Fibroblast of the aortic adventitia (primary cell): Measurements from ENCODE around the gene SPG11. TPM values are rescaled to one million over a fixed set of nuclear protein-coding genes. Genes with fewer than 3 reads are reported as not detected.
"Not testable (repeated sequence)": the region's sequence is repeated elsewhere in the genome, so short reads cannot be mapped to it uniquely, and the experiment has no call there.

ENCODE experiments used
- DNase-seq: peaks from one replicate; pipeline ENCODE4 v3.0.0-alpha.2; 2010; ENCODE audit warnings: low read depth
- H3K4me3 ChIP-seq: 2 replicates; pipeline ENCODE4 v1.5.1; 2011; ENCODE audit warnings: low read depth, mild to moderate bottlenecking, control low read depth, low read length, moderate library complexity
- CTCF ChIP-seq: IDR thresholded peaks from 2 replicates; pipeline ENCODE4 v1.5.1; 2011; ENCODE audit warnings: mild to moderate bottlenecking, low read length, control low read depth, inconsistent platforms; ENCODE audit not compliant: insufficient read depth
- total RNA-seq: library from RNA; depleted of rRNA; stranded (reverse); fragments of >200 nt; gene quantifications from 2 replicates; pipeline ENCODE4 v1.2.3, GENCODE V29; 2012; ENCODE audit warnings: low replicate concordance

The SPG11 gene
- total RNA-seq, 1 donor = 84.8 TPM

- peak; percentile 26 for DNase-seq
- peak; percentile 38 for TF ChIP-seq CTCF
- H3K4me3 ChIP-seq = no peak overlapping the region
Observed at GRCh38 chr15:44545913-44546802, 117.3 kb downstream of the SPG11 start.

- DNase-seq, H3K4me3 ChIP-seq: not testable (repeated sequence)
Observed at GRCh38 chr15:44544745-44545144, 118.7 kb downstream of the SPG11 start.

GRCh38 chr15:44542596-44542995, 120.9 kb downstream of the SPG11 start:
- no peak overlapping the region for H3K4me3 ChIP-seq
- no peak for DNase-seq
- TF ChIP-seq CTCF = no peak

- H3K4me3 ChIP-seq = no peak overlapping the region
- peak; percentile 93 for DNase-seq
- TF ChIP-seq CTCF = no peak
Observed at GRCh38 chr15:44541282-44541958, 122.0 kb downstream of the SPG11 start.

GRCh38 chr15:44537735-44538240, 125.7 kb downstream of the SPG11 start:
- TF ChIP-seq CTCF = no peak
- DNase-seq = peak; percentile 48
- peak overlapping the region; percentile 83 for H3K4me3 ChIP-seq

- peak; percentile 96 for DNase-seq
- TF ChIP-seq CTCF = no peak
- H3K4me3 ChIP-seq = peak within 1 kb of the TSS; percentile 83
Observed at GRCh38 chr15:44536962-44537734, 126.3 kb downstream of the SPG11 start, which contains the start of gene EIF3J. TSS of gene EIF3J (plus strand) at chr15:44537147. CDS start at chr15:44537195, 48 bp downstream.
